Endothelial cell of umbilical vein (primary cell): ENCODE results near the gene PRPF39.

ENCODE experiments used
- CTCF ChIP-seq, 2 donors: IDR thresholded peaks; 1 replicate in 1 of 2; 2 replicates in 1 of 2; pipeline ENCODE4 v1.5.1; 2011; ENCODE audit warnings: low read length in 2 of 2, mild to moderate bottlenecking in 2 of 2, moderate library complexity in 2 of 2, control low read depth in 1 of 2, inconsistent platforms in 1 of 2, low read depth in 1 of 2; ENCODE audit not compliant: insufficient read depth in 1 of 2; ENCODE audit errors: extremely low read depth in 1 of 2
- EZH2 ChIP-seq: IDR thresholded peaks from 2 replicates; pipeline ENCODE4 v1.6.1; 2012; ENCODE audit warnings: borderline replicate concordance, low read depth, mild to moderate bottlenecking, moderate library complexity, low read length, inconsistent platforms; ENCODE audit not compliant: severe bottlenecking
- FOS ChIP-seq: IDR thresholded peaks from 2 replicates; pipeline ENCODE4 v1.6.1; 2011; ENCODE audit warnings: mild to moderate bottlenecking, low read length, moderate library complexity, borderline replicate concordance; ENCODE audit not compliant: insufficient read depth
- GATA2 ChIP-seq: IDR thresholded peaks from 2 replicates; pipeline ENCODE4 v1.7.0; 2011; ENCODE audit warnings: low read depth, mild to moderate bottlenecking, moderate library complexity, mixed read lengths, low read length; ENCODE audit not compliant: insufficient read length, insufficient read depth
- JUN ChIP-seq: IDR thresholded peaks from 2 replicates; pipeline ENCODE4 v1.6.1; 2011; ENCODE audit warnings: borderline replicate concordance, low read depth; ENCODE audit not compliant: insufficient read length, insufficient read depth
- MAX ChIP-seq: IDR thresholded peaks from 2 replicates; pipeline ENCODE4 v1.6.1; 2011; ENCODE audit not compliant: insufficient read depth, insufficient read length
- MYC ChIP-seq: IDR thresholded peaks from one replicate; pipeline ENCODE4 v1.6.1; 2011; ENCODE audit warnings: mild to moderate bottlenecking, low read depth, low read length
- POLR2A ChIP-seq: IDR thresholded peaks from 2 replicates; pipeline ENCODE4 v1.6.1; 2012; ENCODE audit warnings: low read depth, mild to moderate bottlenecking, control low read depth, low read length
- POLR2AphosphoS5 ChIP-seq: IDR thresholded peaks from 2 replicates; pipeline ENCODE4 v1.6.1; 2012; ENCODE audit warnings: low read depth, mild to moderate bottlenecking, control low read depth, low read length, moderate library complexity; ENCODE audit not compliant: insufficient read depth

- no peak for TF ChIP-seq GATA2
- TF ChIP-seq CTCF (IDR thresholded peaks at IDR 0.05; ENCODE audit: extremely low read depth in 1 of 2, insufficient read depth in 1 of 2, low read depth in 1 of 2, low read length in 2 of 2), result no peak
- TF ChIP-seq POLR2A, result no peak
- TF ChIP-seq EZH2, result no peak
- no peak for TF ChIP-seq MYC
- no peak for TF ChIP-seq MAX
- no peak for TF ChIP-seq POLR2AphosphoS5
- TF ChIP-seq FOS, result no peak
- TF ChIP-seq JUN, result no peak
Observed at GRCh38 chr14:45120096-45120495, 36.2 kb downstream of the PRPF39 start.
